CD4-positive, alpha-beta memory T cell (primary cell): ENCODE data around the gene TRIM26. TPM values are rescaled to one million over a fixed set of nuclear protein-coding genes. Genes with fewer than 3 reads are reported as not detected.

Experiments used
- CTCF ChIA-PET: fragments of 350-600 bp; sonication (Branson Sonifier 250); formaldehyde crosslinking; loops from one replicate; lab custom pipeline; 2021; ENCODE audit warnings: inconsistent platforms; ENCODE audit not compliant: partially characterized antibody; lab: Charles Lee
- POLR2A ChIA-PET: fragments of 350-600 bp; sonication (Branson Sonifier 250); formaldehyde crosslinking; loops from one replicate; lab custom pipeline; 2021; ENCODE audit not compliant: partially characterized antibody; lab: Charles Lee
- DNase-seq, 5 donors: peaks; one replicate each; pipeline versions ENCODE4 v3.0.0 to v3.0.0-alpha.2; 2020 to 2022; ENCODE audit warnings: mixed read lengths in 1 of 5
- H3K27ac ChIP-seq: one replicate; pipeline ENCODE4 v1.7.0; 2013; ENCODE audit warnings: low read depth, low read length
- H3K27me3 ChIP-seq: 2 replicates; pipeline ENCODE4 v1.7.0; 2013; ENCODE audit warnings: mild to moderate bottlenecking, low read length, moderate library complexity; ENCODE audit not compliant: insufficient read depth
- H3K36me3 ChIP-seq: 2 replicates; pipeline ENCODE4 v1.7.0; 2013; ENCODE audit warnings: mild to moderate bottlenecking, low read length, moderate library complexity; ENCODE audit not compliant: insufficient read depth
- H3K4me1 ChIP-seq: 2 replicates; pipeline ENCODE4 v1.7.0; 2013; ENCODE audit warnings: mild to moderate bottlenecking, low read length, moderate library complexity; ENCODE audit not compliant: insufficient read depth
- H3K4me3 ChIP-seq, 2 donors: one replicate each; pipeline ENCODE4 v1.7.0; 2013; ENCODE audit warnings: low read length in 2 of 2, mild to moderate bottlenecking in 1 of 2
- H3K9me3 ChIP-seq, 2 donors: one replicate each; pipeline ENCODE4 v1.7.0; 2013; ENCODE audit warnings: low read length in 2 of 2, control low read depth in 1 of 2; ENCODE audit not compliant: control insufficient read depth in 1 of 2
- H3K27ac Mint-ChIP-seq, 7 donors: one replicate each; pipeline ENCODE4 v1.8.0; 2020 to 2021; ENCODE audit warnings: mixed read lengths in 7 of 7, mild to moderate bottlenecking in 6 of 7, inconsistent platforms in 3 of 7, moderate library complexity in 3 of 7
- H3K27me3 Mint-ChIP-seq, 2 donors: one replicate each; pipeline ENCODE4 v1.8.0; 2020 to 2021; ENCODE audit warnings: mixed read lengths in 2 of 2
- H3K36me3 Mint-ChIP-seq, 2 donors: one replicate each; pipeline ENCODE4 v1.8.0; 2020 to 2021; ENCODE audit warnings: mixed read lengths in 2 of 2, inconsistent platforms in 1 of 2, mild to moderate bottlenecking in 1 of 2
- H3K4me1 Mint-ChIP-seq, 4 donors: one replicate each; pipeline ENCODE4 v1.8.0; 2020 to 2021; ENCODE audit warnings: mixed read lengths in 4 of 4, mild to moderate bottlenecking in 1 of 4
- H3K4me3 Mint-ChIP-seq, 8 donors: one replicate each; pipeline ENCODE4 v1.8.0; 2020 to 2021; ENCODE audit warnings: mixed read lengths in 8 of 8, mild to moderate bottlenecking in 7 of 8, moderate library complexity in 6 of 8, inconsistent platforms in 3 of 8
- H3K9me3 Mint-ChIP-seq, 8 donors: one replicate each; pipeline ENCODE4 v1.8.0; 2020 to 2021; ENCODE audit warnings: mixed read lengths in 8 of 8, mild to moderate bottlenecking in 5 of 8, inconsistent platforms in 3 of 8, moderate library complexity in 1 of 8
- intact Hi-C: fragments of 100-400 bp; cut with micrococcal nuclease; formaldehyde crosslinking; loops from one replicate; pipeline ENCODE4 v1.15.1; 2023
- polyA plus RNA-seq, 2 donors: library from polyadenylated mRNA; unstranded; fragments of 300-500 nt; fragmentation: Illumina TruSeq; gene quantifications; one replicate each; pipeline ENCODE4 v1.2.3, GENCODE V29; 2021
- total RNA-seq, 2 experiments: library from RNA; stranded (reverse); gene quantifications; one replicate each; pipeline ENCODE4 v1.2.3, GENCODE V29; 2021

TRIM26 gene
- total and polyA plus RNA-seq, 4 experiments from 2014 or later: 17.3 to 60.7 (median 55.5) TPM

DNA sequence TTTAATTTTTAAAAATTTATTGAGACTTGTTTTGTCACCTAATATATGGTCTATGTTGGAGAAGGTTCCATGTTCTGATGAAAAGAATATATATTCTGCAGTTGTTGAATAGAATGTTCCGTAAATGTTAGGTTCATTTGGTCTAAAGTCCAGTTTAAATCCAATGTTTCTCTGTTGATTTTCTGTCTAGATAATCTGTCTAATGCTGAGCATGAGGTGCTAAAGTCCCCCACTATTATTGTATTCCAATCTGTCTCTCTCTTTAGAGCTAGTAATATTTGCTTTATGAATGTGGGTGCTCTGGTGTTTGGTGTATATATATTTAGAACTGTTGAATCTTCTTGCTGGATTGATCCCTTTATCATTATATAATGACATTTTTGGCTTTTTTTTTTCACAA, 34.4 kb downstream of the TRIM26 start:
- H3K4me1 ChIP-seq: no peaks in the 10 kb centered on the region
- H3K4me3 Mint-ChIP-seq: no peak overlapping the region
- no peak for DNase-seq
- peaks cover 0 to 19% (median 15%) of the 10 kb centered on the region in 8 donors for H3K9me3 Mint-ChIP-seq
- H3K27ac Mint-ChIP-seq: peak overlapping the region in 1 of 7 donors; percentile 57
- H3K36me3 Mint-ChIP-seq: no peaks in the 10 kb centered on the region
- no peaks in the 10 kb centered on the region for H3K4me1 Mint-ChIP-seq
- POLR2A ChIA-PET: no interaction called here
- peaks cover 0 to 4% of the 10 kb centered on the region in 2 donors for H3K9me3 ChIP-seq
- CTCF ChIA-PET: no interaction called here
- H3K27ac ChIP-seq: no peak overlapping the region
- no peak overlapping the region for H3K4me3 ChIP-seq
- H3K36me3 ChIP-seq: no peaks in the 10 kb centered on the region
- intact Hi-C loops: no loop called here
- peaks cover 7% of the 10 kb centered on the region for H3K27me3 ChIP-seq
- peaks cover 22 to 42% of the 10 kb centered on the region in 2 donors for H3K27me3 Mint-ChIP-seq

DNA sequence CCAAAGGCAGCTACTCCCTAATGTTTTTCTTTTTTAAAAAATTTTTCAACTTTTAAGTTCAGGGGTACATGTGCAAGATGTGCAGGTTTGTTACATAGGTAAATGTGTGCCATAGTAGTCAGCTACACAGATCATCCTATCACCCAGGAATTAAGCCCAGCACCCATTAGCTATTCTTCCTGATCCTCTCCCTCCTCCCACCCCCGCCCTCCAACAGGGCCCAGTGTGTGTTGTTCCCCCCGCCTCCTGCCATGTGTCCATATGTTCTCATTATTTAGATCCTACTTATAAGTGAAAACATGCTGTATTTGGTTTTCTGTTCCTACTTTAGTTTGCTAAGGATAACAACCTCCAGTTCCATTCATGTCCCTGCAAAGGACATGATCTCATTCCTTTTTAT, 37.4 kb downstream of the TRIM26 start:
- ChIA-PET POLR2A (no interaction called here), CTCF (no interaction called here)
- no peak overlapping the region for H3K4me3 Mint-ChIP-seq

DNA sequence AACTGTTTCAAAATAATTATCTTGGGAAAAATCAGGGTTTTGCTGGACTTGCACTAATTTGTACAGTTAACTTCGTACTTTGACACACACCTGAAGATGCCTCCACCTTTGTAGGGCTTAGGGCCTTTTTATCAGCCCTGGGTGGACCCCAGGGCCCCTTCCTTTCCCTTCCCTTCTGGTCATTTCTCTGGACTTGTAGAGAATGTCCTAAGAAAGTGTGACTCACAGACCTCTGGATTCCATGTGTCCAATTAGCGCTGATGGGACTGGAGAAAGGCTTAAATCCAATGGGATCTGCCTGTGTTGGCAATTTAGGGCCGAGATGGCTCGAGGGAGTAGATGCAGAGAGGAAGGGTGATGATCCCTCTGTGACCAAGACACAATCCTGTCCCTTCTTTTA, 40.5 kb downstream of the TRIM26 start:
- H3K27me3 ChIP-seq: peaks cover 15% of the 10 kb centered on the region

More for the DNA sequence above, 37.4 kb downstream of the TRIM26 start:
- peaks cover 0 to 4% of the 10 kb centered on the region in 2 donors for H3K9me3 ChIP-seq
- peaks cover 0 to 3% (median 1%) of the 10 kb centered on the region in 4 donors for H3K4me1 Mint-ChIP-seq
- H3K27me3 Mint-ChIP-seq: peaks cover 35 to 53% of the 10 kb centered on the region in 2 donors
- H3K9me3 Mint-ChIP-seq: peaks cover 0 to 14% (median 12%) of the 10 kb centered on the region in 8 donors
- DNase-seq: no peak
- peaks cover 17% of the 10 kb centered on the region for H3K27me3 ChIP-seq
- H3K27ac Mint-ChIP-seq: no peak overlapping the region
- H3K27ac ChIP-seq: no peak overlapping the region
- no peak overlapping the region for H3K4me3 ChIP-seq
- intact Hi-C loops: no loop called here
- H3K36me3 Mint-ChIP-seq: no peaks in the 10 kb centered on the region
- no peaks in the 10 kb centered on the region for H3K4me1 ChIP-seq
- no peaks in the 10 kb centered on the region for H3K36me3 ChIP-seq

DNA sequence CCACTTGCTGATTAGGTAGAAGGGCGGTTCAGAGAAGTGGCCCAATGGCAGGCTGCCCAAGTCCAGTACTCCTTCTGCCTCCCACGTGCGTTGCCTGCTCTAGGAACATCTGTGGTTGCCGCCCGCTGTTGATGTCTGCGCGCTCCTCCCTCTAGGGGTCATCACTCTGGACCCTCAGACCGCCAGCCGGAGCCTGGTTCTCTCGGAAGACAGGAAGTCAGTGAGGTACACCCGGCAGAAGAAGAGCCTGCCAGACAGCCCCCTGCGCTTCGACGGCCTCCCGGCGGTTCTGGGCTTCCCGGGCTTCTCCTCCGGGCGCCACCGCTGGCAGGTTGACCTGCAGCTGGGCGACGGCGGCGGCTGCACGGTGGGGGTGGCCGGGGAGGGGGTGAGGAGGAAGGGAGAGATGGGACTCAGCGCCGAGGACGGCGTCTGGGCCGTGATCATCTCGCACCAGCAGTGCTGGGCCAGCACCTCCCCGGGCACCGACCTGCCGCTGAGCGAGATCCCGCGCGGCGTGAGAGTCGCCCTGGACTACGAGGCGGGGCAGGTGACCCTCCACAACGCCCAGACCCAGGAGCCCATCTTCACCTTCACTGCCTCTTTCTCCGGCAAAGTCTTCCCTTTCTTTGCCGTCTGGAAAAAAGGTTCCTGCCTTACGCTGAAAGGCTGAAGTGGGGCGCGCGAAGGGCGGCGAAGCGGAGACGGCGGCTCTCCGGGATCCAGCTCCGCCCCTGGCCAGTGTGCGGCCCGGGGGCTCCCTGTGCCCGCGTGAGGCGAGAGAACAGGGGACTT, 41.3 kb downstream of the TRIM26 start:
- Histone ChIP-seq H3K4me3 (no peak overlapping the region), H3K4me1 (peaks cover 7% of the 10 kb centered on the region), H3K9me3 (no peaks in the 10 kb centered on the region), H3K36me3 (no peaks in the 10 kb centered on the region), H3K27me3 (peaks cover 15% of the 10 kb centered on the region), H3K27ac (no peak overlapping the region)
- Mint-ChIP-seq H3K27me3 (peaks cover 32 to 52% of the 10 kb centered on the region in 2 donors), H3K27ac (no peak overlapping the region), H3K36me3 (no peaks in the 10 kb centered on the region), H3K4me1 (peaks cover 3 to 14% (median 9%) of the 10 kb centered on the region in 4 donors), H3K4me3 (peak overlapping the region in 5 of 8 donors; percentile 21 to 43 (median 36)), H3K9me3 (no peaks in the 10 kb centered on the region)
- intact Hi-C loops: no loop called here
- ChIA-PET CTCF (interaction anchor here (1.0 to 1.4 kb wide), 3 partner anchors 8 to 68 kb away, joined by 4 read pairs; no protein-coding TSS in a partner anchor), POLR2A (no interaction called here)
- no peak for DNase-seq

More for the DNA sequence above, 40.5 kb downstream of the TRIM26 start:
- H3K4me3 ChIP-seq: no peak overlapping the region
- Mint-ChIP-seq H3K4me3 (peak overlapping the region in 1 of 8 donors; percentile 28), H3K36me3 (no peaks in the 10 kb centered on the region), H3K27ac (no peak overlapping the region), H3K4me1 (peaks cover 1 to 6% (median 5%) of the 10 kb centered on the region in 4 donors), H3K9me3 (no peaks in the 10 kb centered on the region), H3K27me3 (peaks cover 37 to 54% of the 10 kb centered on the region in 2 donors)
- ChIA-PET CTCF (no interaction called here), POLR2A (no interaction called here)
- H3K9me3 ChIP-seq: no peaks in the 10 kb centered on the region
- H3K27ac ChIP-seq: no peak overlapping the region
- no peaks in the 10 kb centered on the region for H3K36me3 ChIP-seq
- intact Hi-C loops: no loop called here
- no peak for DNase-seq
- H3K4me1 ChIP-seq: no peaks in the 10 kb centered on the region

DNA sequence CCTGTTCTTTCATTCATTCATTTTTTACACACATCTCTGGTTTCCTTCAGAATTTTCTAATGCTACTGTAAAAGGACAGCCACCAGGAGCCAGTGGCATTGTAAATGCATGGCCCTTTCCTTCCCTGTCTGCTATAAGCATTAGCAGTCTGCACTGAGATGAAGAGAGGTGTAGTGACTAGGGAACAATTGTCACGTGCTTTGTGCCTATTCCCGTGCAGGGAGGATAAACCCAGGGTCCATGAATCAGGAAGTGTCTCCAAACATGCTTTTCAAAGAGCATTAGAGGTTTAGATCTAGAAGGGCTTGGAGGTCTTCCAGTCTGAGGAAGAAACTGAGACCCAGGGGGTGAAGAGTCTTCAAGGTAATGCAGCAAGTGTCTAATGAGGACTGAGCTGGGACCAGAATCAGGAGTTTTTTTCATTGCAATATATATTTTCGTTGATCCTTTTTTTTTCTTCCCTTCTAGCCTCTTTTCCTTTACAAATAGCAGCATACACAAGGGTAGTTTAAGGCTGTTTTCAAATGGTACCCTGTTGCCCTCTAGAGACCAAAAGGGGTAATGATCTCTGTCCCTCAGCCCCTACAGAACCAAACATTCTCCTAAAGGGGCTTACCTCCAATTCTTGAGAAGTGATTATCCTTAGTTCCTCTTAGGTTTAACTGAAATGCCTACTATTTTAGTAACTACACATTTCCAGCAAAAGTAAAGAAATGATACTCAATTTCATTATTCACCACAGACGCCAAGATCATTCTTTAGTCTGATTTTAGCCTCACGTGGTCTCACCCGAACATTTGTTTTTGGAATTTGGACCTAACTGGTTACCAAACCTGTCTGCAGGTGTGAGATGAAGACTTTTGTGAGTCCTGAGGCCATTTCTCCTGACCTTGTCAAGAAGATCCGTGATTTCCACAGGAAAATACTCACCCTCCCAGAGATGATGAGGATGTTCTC, 43.3 kb downstream of the TRIM26 start:
- peak in 4 of 5 donors; percentile 26 to 35 (median 32) for DNase-seq
- no peak overlapping the region for H3K4me3 Mint-ChIP-seq
- H3K36me3 Mint-ChIP-seq: no peaks in the 10 kb centered on the region
- no peaks in the 10 kb centered on the region for H3K36me3 ChIP-seq
- intact Hi-C loops: loop anchor here (1.0 kb wide), 1 partner anchor 67 kb away; no protein-coding TSS in a partner anchor
- no peaks in the 10 kb centered on the region for H3K9me3 Mint-ChIP-seq
- H3K27me3 ChIP-seq: peaks cover 15% of the 10 kb centered on the region
- ChIA-PET POLR2A (no interaction called here), CTCF (interaction anchor here (0.9 to 1.0 kb wide), 2 partner anchors 16 to 68 kb away, joined by 3 read pairs; no protein-coding TSS in a partner anchor)
- no peak overlapping the region for H3K27ac Mint-ChIP-seq
- H3K4me3 ChIP-seq: no peak overlapping the region
- H3K4me1 ChIP-seq: peaks cover 7% of the 10 kb centered on the region
- peaks cover 26 to 36% of the 10 kb centered on the region in 2 donors for H3K27me3 Mint-ChIP-seq
- no peaks in the 10 kb centered on the region for H3K9me3 ChIP-seq
- H3K27ac ChIP-seq: no peak overlapping the region
- H3K4me1 Mint-ChIP-seq: peaks cover 3 to 16% (median 11%) of the 10 kb centered on the region in 4 donors

DNA sequence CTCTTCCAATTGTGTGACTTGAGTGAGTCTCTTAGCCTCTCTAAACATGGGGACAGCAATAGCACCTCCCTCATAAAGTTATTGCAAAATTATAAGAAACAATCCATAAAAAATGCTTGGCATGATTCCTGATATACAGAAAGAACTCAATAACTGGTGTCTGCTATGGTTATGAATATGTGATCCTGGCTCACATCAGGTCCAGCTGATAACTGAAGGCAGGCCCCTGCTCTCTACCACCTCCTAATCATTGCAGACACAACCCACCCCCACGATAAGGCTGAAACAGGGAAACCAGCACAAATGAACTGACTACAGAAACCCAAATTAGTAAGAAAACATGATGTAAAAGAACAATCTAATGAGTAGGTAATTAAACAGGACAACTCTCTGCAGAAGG, 44.5 kb downstream of the TRIM26 start:
- H3K27me3 Mint-ChIP-seq: peaks cover 24 to 33% of the 10 kb centered on the region in 2 donors
- intact Hi-C loops: no loop called here
- H3K9me3 ChIP-seq: no peaks in the 10 kb centered on the region
- ChIA-PET POLR2A (no interaction called here), CTCF (interaction anchor here (1.3 kb wide), 1 partner anchor 38 kb away, joined by 4 read pairs; no protein-coding TSS in a partner anchor)
- peaks cover 7% of the 10 kb centered on the region for H3K4me1 ChIP-seq
- H3K9me3 Mint-ChIP-seq: no peaks in the 10 kb centered on the region
- peaks cover 3 to 16% (median 11%) of the 10 kb centered on the region in 4 donors for H3K4me1 Mint-ChIP-seq
- no peak for DNase-seq
- H3K36me3 Mint-ChIP-seq: no peaks in the 10 kb centered on the region
- no peak overlapping the region for H3K4me3 Mint-ChIP-seq
- no peak overlapping the region for H3K4me3 ChIP-seq
- H3K27ac Mint-ChIP-seq: no peak overlapping the region
- H3K27me3 ChIP-seq: peaks cover 15% of the 10 kb centered on the region
- no peak overlapping the region for H3K27ac ChIP-seq
- H3K36me3 ChIP-seq: no peaks in the 10 kb centered on the region
